GM21717 (cell line): ENCODE results near the gene USP48.
"Not testable (repeated sequence)": the region's sequence is repeated elsewhere in the genome, so short reads cannot be mapped to it uniquely, and the experiment has no call there.

ENCODE experiments used
- ATAC-seq: cut with Tn5 transposase; IDR thresholded peaks from one replicate; pipeline ENCODE4 v1.9.1; 2021; ENCODE audit warnings: mild to moderate bottlenecking, moderate library complexity; ENCODE audit not compliant: unreplicated experiment

The USP48 gene

GRCh38 chr1:21702780-21703179, 80.2 kb downstream of the USP48 start:
- ATAC-seq: no peak

- no peak for ATAC-seq
Measured at GRCh38 chr1:21701401-21701800, 81.5 kb downstream of the USP48 start.

GRCh38 chr1:21700094-21700493, 82.9 kb downstream of the USP48 start:
- ATAC-seq: no peak

GRCh38 chr1:21696931-21697330, 86.0 kb downstream of the USP48 start:
- ATAC-seq: no peak

- ATAC-seq: no peak
Measured at GRCh38 chr1:21693732-21694131, 89.2 kb downstream of the USP48 start.

- no peak for ATAC-seq
Measured at GRCh38 chr1:21691739-21692138, 91.2 kb downstream of the USP48 start.

GRCh38 chr1:21689661-21690372, 93.1 kb downstream of the USP48 start:
- ATAC-seq: no peak

- no peak for ATAC-seq
Measured at GRCh38 chr1:21687081-21687529, 95.8 kb downstream of the USP48 start.

GRCh38 chr1:21685946-21686678, 96.8 kb downstream of the USP48 start:
- no peak for ATAC-seq

GRCh38 chr1:21681426-21681825, 101.5 kb downstream of the USP48 start:
- ATAC-seq: no peak

- ATAC-seq: no peak
Measured at GRCh38 chr1:21680918-21681317, 102.0 kb downstream of the USP48 start.

- no peak for ATAC-seq
Measured at GRCh38 chr1:21680381-21680780, 102.6 kb downstream of the USP48 start.

GRCh38 chr1:21677168-21677567, 105.8 kb downstream of the USP48 start:
- no peak for ATAC-seq

- no peak for ATAC-seq
Measured at GRCh38 chr1:21674957-21675356, 108.0 kb downstream of the USP48 start.

- ATAC-seq: not testable (repeated sequence)
Measured at GRCh38 chr1:21673853-21674252, 109.1 kb downstream of the USP48 start.

- no peak for ATAC-seq
Measured at GRCh38 chr1:21673277-21673780, 109.6 kb downstream of the USP48 start.

- no peak for ATAC-seq
Measured at GRCh38 chr1:21672478-21673276, 110.3 kb downstream of the USP48 start.

GRCh38 chr1:21671915-21672314, 111.0 kb downstream of the USP48 start:
- no peak for ATAC-seq

GRCh38 chr1:21670956-21671902, 111.7 kb downstream of the USP48 start:
- no peak for ATAC-seq
